Natural killer cell (primary cell): ENCODE results near the gene BCAS3. TPM values are rescaled to one million over a fixed set of nuclear protein-coding genes. Genes with fewer than 3 reads are reported as not detected.

ENCODE experiments used
- ATAC-seq, 3 donors: fragments of 150-1000 bp in 2 of 3; fragments of 200-7000 bp in 1 of 3; cut with Tn5 transposase; 1 replicate in 1 of 3; 2 replicates in 2 of 3; pipeline ENCODE4 v1.10.0; 2021; ENCODE audit warnings: mild to moderate bottlenecking in 2 of 3, moderate library complexity in 2 of 3
- DNase-seq, 2 donors: peaks; one replicate each; pipeline versions ENCODE4 v3.0.0 to v3.0.0-alpha.2; 2013 to 2021; ENCODE audit warnings: mixed read lengths in 1 of 2
- H3K27ac ChIP-seq: one replicate; pipeline ENCODE4 v1.5.1; 2013; ENCODE audit warnings: mild to moderate bottlenecking, low read length
- H3K27me3 ChIP-seq: one replicate; pipeline ENCODE4 v1.6.1; 2013; ENCODE audit warnings: low read length; ENCODE audit not compliant: control insufficient read depth, insufficient read depth
- H3K36me3 ChIP-seq: one replicate; pipeline ENCODE4 v1.6.1; 2013; ENCODE audit warnings: low read length; ENCODE audit not compliant: control insufficient read depth, insufficient read depth
- H3K4me1 ChIP-seq: one replicate; pipeline ENCODE4 v1.6.1; 2013; ENCODE audit warnings: low read length; ENCODE audit not compliant: control insufficient read depth, insufficient read depth
- H3K4me3 ChIP-seq: one replicate; pipeline ENCODE4 v1.5.1; 2013; ENCODE audit warnings: low read length
- H3K9me3 ChIP-seq: one replicate; pipeline ENCODE4 v1.6.1; 2013; ENCODE audit warnings: low read length; ENCODE audit not compliant: control insufficient read depth, insufficient read depth
- H3K27ac Mint-ChIP-seq, 2 donors: one replicate each; pipeline ENCODE4 v1.8.0; 2022; ENCODE audit warnings: mild to moderate bottlenecking in 2 of 2, mixed read lengths in 2 of 2, moderate library complexity in 1 of 2
- H3K27me3 Mint-ChIP-seq, 2 donors: one replicate each; pipeline ENCODE4 v1.8.0; 2022; ENCODE audit warnings: low read depth in 2 of 2, mixed read lengths in 2 of 2
- H3K36me3 Mint-ChIP-seq: one replicate; pipeline ENCODE4 v1.8.0; 2022; ENCODE audit warnings: mixed read lengths
- H3K4me1 Mint-ChIP-seq, 2 donors: one replicate each; pipeline ENCODE4 v1.8.0; 2022; ENCODE audit warnings: mixed read lengths in 2 of 2
- H3K4me3 Mint-ChIP-seq: one replicate; pipeline ENCODE4 v1.8.0; 2022; ENCODE audit warnings: mild to moderate bottlenecking, moderate library complexity, mixed read lengths
- H3K9me3 Mint-ChIP-seq, 2 donors: one replicate each; pipeline ENCODE4 v1.8.0; 2022; ENCODE audit warnings: mixed read lengths in 2 of 2
- WGBS: methylation state at CpG from one replicate; pipeline ENCODE4 v1.1.7; 2013; ENCODE audit warnings: missing lambda C conversion rate; ENCODE audit not compliant: insufficient coverage; 5-methylcytosine and 5-hydroxymethylcytosine counted together
- intact Hi-C: fragments of 100-400 bp; cut with micrococcal nuclease; formaldehyde crosslinking; loops from one replicate; pipeline ENCODE4 v1.14.2; 2022
- total RNA-seq, 4 donors: library from RNA; stranded (reverse); fragments of 120-200 nt in 1 of 4; gene quantifications; one replicate each; pipeline versions ENCODE4 v1.2.3 to v1.2.4, GENCODE V29; 2013 to 2022
- TF ChIP-seq, protein P1 (sequence below): fragments of 200-600 bp; IDR thresholded peaks from one replicate; pipeline ENCODE4 v1.8.0; 2022; ENCODE audit warnings: antibody characterized with exemption

BCAS3 gene
- total RNA-seq, 3 donors from 2014 or later (not counting 1 experiment from before 2014, with no cell fraction given): 60.5 to 87.8 (median 72.0) TPM

DNA sequence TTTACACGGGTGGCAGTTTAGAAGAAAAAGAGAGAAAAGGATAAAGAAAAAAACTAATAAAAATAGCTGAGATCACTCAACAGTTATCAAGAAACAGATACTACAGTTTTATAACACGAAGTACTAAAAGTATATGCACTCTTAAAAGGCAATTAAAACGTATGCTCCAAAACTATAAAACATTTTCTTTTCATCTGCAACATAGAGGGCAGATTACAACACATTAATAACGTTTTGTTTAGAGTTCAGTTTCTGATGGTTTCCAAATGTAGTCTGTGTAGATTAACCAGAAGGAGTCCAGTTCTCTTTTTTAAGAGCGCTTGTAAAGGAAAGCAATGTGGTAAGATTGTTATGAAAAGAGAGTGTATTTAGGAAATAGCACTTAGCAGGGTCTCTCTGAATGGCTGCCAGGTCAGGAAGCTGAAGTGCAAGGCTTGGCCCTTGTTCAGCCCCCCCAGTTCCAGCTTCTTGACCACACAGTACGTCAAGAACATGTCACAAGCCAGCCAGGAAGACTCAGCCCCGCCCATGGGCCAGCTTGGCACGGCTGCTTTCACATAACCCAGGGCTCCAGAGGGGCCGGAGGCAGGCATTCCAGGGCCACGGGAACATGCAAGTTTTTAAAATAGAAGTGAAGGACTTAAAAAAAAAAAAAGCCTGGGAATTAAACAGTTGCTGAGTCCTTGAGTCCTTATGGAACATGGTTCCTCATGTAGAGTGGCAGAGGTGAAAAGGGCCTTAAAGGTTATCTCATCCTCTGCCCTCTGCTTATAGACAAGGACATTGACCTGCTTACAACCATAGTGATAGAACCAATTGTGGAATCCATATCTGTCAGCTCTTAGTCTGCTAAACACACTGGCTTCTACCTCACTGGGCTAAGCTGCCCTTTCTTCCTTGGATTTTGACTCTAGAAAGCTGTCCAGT lies 574.6 kb downstream of the BCAS3 start:
- peak; percentile 96 to 98 (median 96) for ATAC-seq
- Histone ChIP-seq H3K36me3 (no peaks in the 10 kb centered on the region), H3K9me3 (no peaks in the 10 kb centered on the region), H3K27me3 (no peaks in the 10 kb centered on the region), H3K4me3 (no peak overlapping the region), H3K27ac (peak overlapping the region; percentile 89), H3K4me1 (peaks cover 27% of the 10 kb centered on the region)
- Mint-ChIP-seq H3K27me3 (no peaks in the 10 kb centered on the region), H3K4me3 (peak overlapping the region; percentile 49), H3K4me1 (peaks cover 37 to 48% of the 10 kb centered on the region in 2 donors), H3K36me3 (no peaks in the 10 kb centered on the region), H3K9me3 (no peaks in the 10 kb centered on the region), H3K27ac (peak overlapping the region; percentile 93 to 94)
- TF ChIP-seq, protein P1, sequence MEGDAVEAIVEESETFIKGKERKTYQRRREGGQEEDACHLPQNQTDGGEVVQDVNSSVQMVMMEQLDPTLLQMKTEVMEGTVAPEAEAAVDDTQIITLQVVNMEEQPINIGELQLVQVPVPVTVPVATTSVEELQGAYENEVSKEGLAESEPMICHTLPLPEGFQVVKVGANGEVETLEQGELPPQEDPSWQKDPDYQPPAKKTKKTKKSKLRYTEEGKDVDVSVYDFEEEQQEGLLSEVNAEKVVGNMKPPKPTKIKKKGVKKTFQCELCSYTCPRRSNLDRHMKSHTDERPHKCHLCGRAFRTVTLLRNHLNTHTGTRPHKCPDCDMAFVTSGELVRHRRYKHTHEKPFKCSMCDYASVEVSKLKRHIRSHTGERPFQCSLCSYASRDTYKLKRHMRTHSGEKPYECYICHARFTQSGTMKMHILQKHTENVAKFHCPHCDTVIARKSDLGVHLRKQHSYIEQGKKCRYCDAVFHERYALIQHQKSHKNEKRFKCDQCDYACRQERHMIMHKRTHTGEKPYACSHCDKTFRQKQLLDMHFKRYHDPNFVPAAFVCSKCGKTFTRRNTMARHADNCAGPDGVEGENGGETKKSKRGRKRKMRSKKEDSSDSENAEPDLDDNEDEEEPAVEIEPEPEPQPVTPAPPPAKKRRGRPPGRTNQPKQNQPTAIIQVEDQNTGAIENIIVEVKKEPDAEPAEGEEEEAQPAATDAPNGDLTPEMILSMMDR: no peak
- peak; percentile 41 to 63 for DNase-seq
- 22% methylated on average over 6 of the region's 10 CpGs for WGBS
- intact Hi-C loops: loop anchor here (10.0 kb wide), 1 partner anchor 117 kb away; no protein-coding TSS in a partner anchor

DNA sequence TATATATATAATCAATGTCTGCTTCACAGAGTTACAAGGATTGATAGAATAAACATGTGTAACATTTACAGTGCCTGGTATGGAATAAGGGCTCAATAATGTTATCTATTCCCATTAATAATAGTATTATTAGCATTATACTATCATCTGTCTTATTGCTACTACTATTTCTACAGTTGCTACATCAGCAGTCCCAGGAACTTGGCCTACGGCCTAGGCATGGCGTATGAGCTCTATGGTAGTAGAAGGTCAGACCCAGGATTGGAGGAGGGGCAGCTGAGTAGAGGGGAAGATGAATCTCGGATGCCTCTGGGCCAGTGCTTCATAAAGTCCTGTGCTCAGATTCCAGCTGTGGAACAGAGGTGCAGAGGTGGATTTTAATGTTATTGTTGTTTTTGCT lies 575.7 kb downstream of the BCAS3 start:
- TF ChIP-seq, protein P1: no peak
- ATAC-seq: no peak
- 95% methylated on average over 3 of the region's 3 CpGs for WGBS
- Histone ChIP-seq H3K4me1 (peaks cover 27% of the 10 kb centered on the region), H3K27ac (no peak overlapping the region), H3K36me3 (no peaks in the 10 kb centered on the region), H3K9me3 (no peaks in the 10 kb centered on the region), H3K27me3 (no peaks in the 10 kb centered on the region), H3K4me3 (no peak overlapping the region)
- peaks cover 0 to 4% of the 10 kb centered on the region in 2 donors for H3K27me3 Mint-ChIP-seq
- no peak overlapping the region for H3K4me3 Mint-ChIP-seq
- peaks cover 34 to 45% of the 10 kb centered on the region in 2 donors for H3K4me1 Mint-ChIP-seq
- H3K9me3 Mint-ChIP-seq: no peaks in the 10 kb centered on the region
- H3K27ac Mint-ChIP-seq: peak overlapping the region; percentile 76 to 93
- intact Hi-C loops: loop anchor here (10.0 kb wide), 1 partner anchor 119 kb away; no protein-coding TSS in a partner anchor
- DNase-seq: no peak
- H3K36me3 Mint-ChIP-seq: no peaks in the 10 kb centered on the region

DNA sequence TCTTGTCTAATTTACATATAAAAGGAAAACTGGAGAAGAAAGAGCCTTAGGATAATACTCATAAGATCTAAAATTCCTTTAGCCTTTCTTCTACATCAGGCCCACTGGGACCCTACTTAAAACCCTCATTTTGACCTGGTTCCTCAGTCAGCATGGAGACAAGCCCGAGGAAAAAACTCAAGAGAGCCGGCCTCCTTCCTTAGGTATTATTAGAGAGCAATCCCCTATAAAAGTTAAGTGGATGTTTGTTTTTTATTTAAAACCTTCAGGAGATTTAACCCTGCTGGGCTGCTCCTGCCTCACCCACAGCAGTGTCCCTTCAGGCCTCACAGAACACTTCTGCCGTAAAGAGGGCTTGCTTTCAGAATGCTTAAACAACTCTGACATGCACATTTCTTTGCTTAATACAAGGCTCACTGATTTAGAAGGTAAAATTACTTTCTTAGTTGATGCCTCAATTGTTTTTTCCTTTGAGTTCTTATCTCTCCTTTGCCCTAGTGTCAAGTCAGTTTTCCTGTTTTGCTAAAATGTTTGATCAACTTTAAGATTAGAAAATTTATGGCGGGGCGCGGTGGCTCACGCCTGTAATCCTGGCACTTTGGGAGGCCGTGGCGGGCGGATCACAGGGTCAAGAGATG lies 576.4 kb downstream of the BCAS3 start:
- H3K27me3 Mint-ChIP-seq: peaks cover 0 to 4% of the 10 kb centered on the region in 2 donors
- H3K27ac Mint-ChIP-seq: peak overlapping the region; percentile 76 to 93
- TF ChIP-seq, protein P1: no peak
- 82% methylated on average over 9 of the region's 10 CpGs for WGBS
- Histone ChIP-seq H3K4me1 (peaks cover 27% of the 10 kb centered on the region), H3K4me3 (no peak overlapping the region), H3K36me3 (no peaks in the 10 kb centered on the region), H3K27ac (no peak overlapping the region), H3K9me3 (no peaks in the 10 kb centered on the region), H3K27me3 (no peaks in the 10 kb centered on the region)
- H3K36me3 Mint-ChIP-seq: no peaks in the 10 kb centered on the region
- DNase-seq (no peak), ATAC-seq (no peak)
- H3K4me3 Mint-ChIP-seq: no peak overlapping the region
- intact Hi-C loops: loop anchor here (10.0 kb wide), 1 partner anchor 119 kb away; no protein-coding TSS in a partner anchor
- H3K9me3 Mint-ChIP-seq: no peaks in the 10 kb centered on the region
- H3K4me1 Mint-ChIP-seq: peaks cover 32 to 43% of the 10 kb centered on the region in 2 donors
